NCI-H2107 (cell line): ENCODE results near the gene MAGED2.
"Not testable (repeated sequence)": the region's sequence is repeated elsewhere in the genome, so short reads cannot be mapped to it uniquely, and the experiment has no call there.

Experiments used
- DNase-seq: peaks from one replicate; lab custom pipeline; 2025; lab: John Stamatoyannopoulos, UW

MAGED2 gene

GRCh38 chrX:54818221-54818620 lies 10.7 kb downstream of the MAGED2 start:
- no peak for DNase-seq

DNA sequence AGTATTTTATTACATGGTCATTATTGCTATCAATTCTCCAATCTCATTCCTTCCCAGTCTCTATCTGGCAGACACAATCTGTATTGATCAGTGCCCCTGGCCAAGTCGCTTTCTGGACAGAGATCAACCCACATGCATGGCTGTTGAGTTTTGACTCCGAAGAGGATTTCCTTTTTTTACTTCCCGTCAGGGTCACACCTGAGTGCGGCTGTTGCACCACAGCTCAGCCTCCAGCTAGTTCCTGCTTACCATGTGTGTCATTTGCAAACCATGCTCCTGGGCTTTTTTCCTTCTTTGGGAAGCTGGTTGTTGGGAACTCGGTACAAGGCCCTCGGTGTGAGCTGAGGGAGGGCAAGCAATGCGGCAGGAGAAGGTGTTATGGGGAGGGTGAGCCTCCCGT lies 11.7 kb downstream of the MAGED2 start:
- DNase-seq: no peak

DNA sequence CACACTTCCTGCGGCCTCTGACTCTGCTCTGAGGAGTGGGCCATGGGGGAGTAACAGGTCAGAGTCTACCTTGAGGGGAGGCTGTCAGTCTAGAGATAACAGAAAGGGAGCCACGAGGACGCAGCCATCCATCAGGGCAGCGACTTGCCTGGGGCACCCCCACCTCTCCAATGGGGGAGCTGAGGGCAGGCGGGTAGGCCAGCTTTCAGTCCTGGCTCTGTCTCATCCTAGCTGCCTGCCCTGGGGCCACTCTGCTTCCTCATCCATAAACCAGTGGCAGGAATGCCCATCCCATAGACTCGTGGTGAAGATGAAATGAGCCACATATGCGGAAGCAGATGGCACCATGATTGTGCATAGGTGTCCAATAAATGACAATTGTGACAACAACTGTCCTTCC lies 13.2 kb downstream of the MAGED2 start:
- no peak for DNase-seq

- no peak for DNase-seq
Measured at GRCh38 chrX:54821310-54821709, 13.8 kb downstream of the MAGED2 start.

GRCh38 chrX:54824195-54824594 lies 16.6 kb downstream of the MAGED2 start:
- DNase-seq: no peak

GRCh38 chrX:54824722-54825121 lies 17.2 kb downstream of the MAGED2 start:
- no peak for DNase-seq

DNA sequence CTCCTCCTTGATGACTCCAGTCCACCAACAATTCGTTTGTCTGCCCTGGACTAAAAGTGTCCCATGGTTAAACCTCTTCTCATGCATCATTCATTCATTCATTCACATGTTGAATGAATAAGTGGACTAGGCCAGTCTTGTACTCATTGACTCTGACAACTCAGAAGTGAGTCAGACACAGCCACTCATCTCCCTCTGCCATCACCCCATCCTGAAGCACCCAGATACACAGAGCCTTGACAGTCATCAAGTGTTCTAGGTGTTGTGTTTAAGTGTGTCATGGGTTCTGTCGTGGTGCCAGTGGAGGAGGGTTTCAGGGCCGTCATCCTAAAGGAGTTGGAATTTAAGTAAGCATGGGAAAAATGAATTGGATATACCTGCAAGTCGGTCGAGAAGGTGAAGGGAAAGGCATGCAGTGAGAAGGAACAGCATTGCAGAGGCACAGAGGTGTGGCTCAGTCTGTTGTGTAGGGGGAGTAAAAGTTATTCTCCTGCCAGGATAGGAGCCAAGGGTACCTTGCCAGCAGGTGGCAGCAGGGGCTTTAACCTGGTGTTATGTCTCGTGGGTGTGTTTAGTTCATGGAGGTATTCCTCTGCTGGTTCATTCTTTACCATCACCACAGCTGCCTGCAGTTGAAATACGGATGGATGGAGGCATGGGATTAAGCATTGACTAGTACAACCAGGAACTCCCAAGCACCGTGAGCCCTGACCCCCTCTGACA lies 18.3 kb downstream of the MAGED2 start:
- DNase-seq: no peak

GRCh38 chrX:54826598-54826997 lies 19.1 kb downstream of the MAGED2 start:
- no peak for DNase-seq

GRCh38 chrX:54838583-54838982 lies 31.0 kb downstream of the MAGED2 start:
- no peak for DNase-seq

DNA sequence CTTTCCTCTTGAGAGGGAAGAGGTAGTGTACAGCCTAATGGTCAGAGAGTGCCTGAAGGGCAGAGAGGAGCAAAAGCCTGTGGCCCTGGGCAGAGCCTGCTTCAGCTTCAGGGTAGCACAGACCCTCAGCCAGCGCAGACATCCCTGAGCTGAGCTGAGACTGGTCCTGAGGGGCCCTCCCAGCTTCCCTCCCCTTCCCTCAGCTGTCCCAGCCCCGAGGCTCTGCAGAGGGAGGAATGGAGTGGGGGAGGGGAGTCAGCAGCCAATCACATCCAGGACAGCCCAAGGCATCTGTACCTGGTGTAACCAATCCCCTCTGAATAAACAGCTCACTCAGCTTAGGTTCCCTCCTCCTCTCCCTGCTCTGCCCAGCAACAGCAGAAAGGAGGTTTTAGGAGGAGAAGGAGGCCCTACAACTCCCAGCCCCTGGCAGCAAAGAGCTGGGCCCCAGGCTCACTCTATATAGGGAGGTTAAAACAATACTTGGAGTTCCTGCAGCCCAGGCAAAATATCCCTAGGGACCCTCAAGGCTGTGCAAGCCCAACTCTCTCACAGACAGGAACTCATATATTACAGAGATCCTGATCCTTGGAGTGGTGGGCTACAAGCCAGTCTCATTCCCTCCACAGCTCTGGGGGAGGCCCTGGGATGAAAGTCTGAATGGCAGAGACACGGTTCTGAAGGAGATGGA lies 33.8 kb downstream of the MAGED2 start:
- not testable (repeated sequence) for DNase-seq

- DNase-seq: no peak
Measured at GRCh38 chrX:54842607-54843006, 35.1 kb downstream of the MAGED2 start.

GRCh38 chrX:54843050-54843449 lies 35.5 kb downstream of the MAGED2 start:
- DNase-seq: no peak

GRCh38 chrX:54847700-54848099 lies 40.2 kb downstream of the MAGED2 start:
- DNase-seq: not testable (repeated sequence)

DNA sequence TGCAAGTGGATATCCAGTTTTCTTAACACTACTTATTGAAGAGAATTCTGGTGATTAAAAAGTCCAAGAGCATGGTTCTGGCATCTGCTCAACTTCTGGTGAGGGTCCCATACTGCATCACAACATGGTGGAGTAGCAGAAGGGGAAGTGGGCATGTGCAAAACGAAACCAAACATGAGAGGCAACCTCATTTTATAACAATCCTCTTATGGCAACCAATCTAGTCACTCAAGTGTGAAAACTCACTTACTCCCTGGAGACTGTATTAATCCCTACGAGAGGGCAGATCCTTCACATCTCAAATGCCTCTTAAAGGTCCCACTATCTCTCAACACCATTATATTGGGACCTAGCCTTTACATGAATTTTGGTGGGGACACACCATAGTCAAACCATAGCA lies 57.7 kb downstream of the MAGED2 start:
- no peak for DNase-seq
